GM12878 (cell line): ENCODE results near the gene WTAP.

Experiments used
- CBX5 ChIP-seq: sonication (generic); IDR thresholded peaks from 2 replicates; pipeline ENCODE4 v1.6.1; 2016; ENCODE audit warnings: low read depth, moderate library complexity, mild to moderate bottlenecking, inconsistent platforms
- CHD2 ChIP-seq: IDR thresholded peaks from 2 replicates; pipeline ENCODE4 v1.6.1; 2011; ENCODE audit warnings: low read depth, low read length, improper control_type of control experiment, borderline replicate concordance
- EZH2 ChIP-seq: IDR thresholded peaks from 2 replicates; pipeline ENCODE4 v1.6.1; 2012; ENCODE audit warnings: low read depth, mild to moderate bottlenecking, control low read depth, inconsistent platforms, low read length, borderline replicate concordance; ENCODE audit not compliant: control insufficient read depth
- HDGF ChIP-seq: fragments of 450-650 bp; IDR thresholded peaks from 2 replicates; pipeline ENCODE4 v1.6.1; 2016; ENCODE audit warnings: antibody characterized with exemption
- KDM1A ChIP-seq: fragments of 200-600 bp; sonication (generic); IDR thresholded peaks from 2 replicates; pipeline ENCODE4 v1.6.1; 2016; ENCODE audit warnings: borderline replicate concordance
- POLR2AphosphoS5 ChIP-seq: IDR thresholded peaks from 2 replicates; pipeline ENCODE4 v1.6.1; 2011; ENCODE audit warnings: mild to moderate bottlenecking, low read length, inconsistent platforms
- SIX5 ChIP-seq: IDR thresholded peaks from 2 replicates; pipeline ENCODE4 v1.6.1; 2011; ENCODE audit warnings: mild to moderate bottlenecking, low read depth, low read length, moderate library complexity; ENCODE audit not compliant: severe bottlenecking
- ZSCAN29 ChIP-seq: fragments of 450-650 bp; IDR thresholded peaks from 2 replicates; pipeline ENCODE4 v1.6.1; 2017; ENCODE audit warnings: mild to moderate bottlenecking, moderate library complexity
- TF ChIP-seq, protein P1 (sequence below): fragments of 450-650 bp; IDR thresholded peaks from 2 replicates; pipeline ENCODE4 v1.6.1; 2017; ENCODE audit warnings: antibody characterized with exemption, mild to moderate bottlenecking, moderate library complexity
- TF ChIP-seq, protein P2 (sequence below): fragments of 150-350 bp; IDR thresholded peaks from 2 replicates; pipeline ENCODE4 v1.6.1; 2014; ENCODE audit warnings: mild to moderate bottlenecking, low read depth, low read length
- TF ChIP-seq, protein P3 (sequence below), 3 experiments: IDR thresholded peaks in 2 of 3; conservative IDR thresholded peaks in 1 of 3; 2 replicates each; pipeline ENCODE4 v1.5.1; 2011; ENCODE audit warnings: low read depth in 3 of 3, low read length in 3 of 3, mild to moderate bottlenecking in 3 of 3, control low read depth in 2 of 3, moderate library complexity in 2 of 3, inconsistent platforms in 1 of 3, mixed read lengths in 1 of 3; ENCODE audit not compliant: control insufficient read depth in 2 of 3, insufficient read depth in 1 of 3; ENCODE audit errors: extremely low read depth in 1 of 3
- TF ChIP-seq, protein P4 (sequence below): fragments of 450-650 bp; IDR thresholded peaks from 2 replicates; pipeline ENCODE4 v1.6.1; 2018; ENCODE audit warnings: mild to moderate bottlenecking, low read depth, moderate library complexity; ENCODE audit not compliant: partially characterized antibody

DNA sequence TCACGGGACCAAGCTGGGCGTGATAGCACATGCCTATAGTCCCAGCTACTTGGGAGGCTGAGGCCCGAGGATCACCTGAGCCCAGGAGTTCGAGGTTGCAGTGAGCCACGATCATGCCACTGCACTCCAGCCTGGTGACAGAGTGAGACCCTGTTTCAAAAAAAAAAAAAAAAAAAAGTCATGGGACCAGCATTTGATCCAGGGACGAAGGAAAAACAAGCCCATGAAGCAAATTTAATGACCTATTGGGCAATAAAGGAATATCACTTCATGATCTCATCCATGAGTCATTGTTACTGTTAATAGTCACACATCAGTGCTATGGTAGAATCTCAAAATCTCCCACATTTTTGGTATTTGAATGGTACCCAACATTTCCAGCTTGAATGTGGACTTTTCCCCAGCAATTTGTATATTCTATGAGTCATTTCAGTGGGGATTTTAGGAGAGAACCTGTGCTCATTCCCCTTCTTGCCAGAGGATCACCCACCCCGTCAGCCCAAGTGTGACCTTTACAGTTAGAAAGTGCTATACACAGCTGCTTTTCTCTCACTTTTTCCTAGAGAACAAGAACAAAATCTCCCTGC is 25.8 kb upstream of the WTAP start:
- TF ChIP-seq CBX5 = no peak
- TF ChIP-seq, protein P1, sequence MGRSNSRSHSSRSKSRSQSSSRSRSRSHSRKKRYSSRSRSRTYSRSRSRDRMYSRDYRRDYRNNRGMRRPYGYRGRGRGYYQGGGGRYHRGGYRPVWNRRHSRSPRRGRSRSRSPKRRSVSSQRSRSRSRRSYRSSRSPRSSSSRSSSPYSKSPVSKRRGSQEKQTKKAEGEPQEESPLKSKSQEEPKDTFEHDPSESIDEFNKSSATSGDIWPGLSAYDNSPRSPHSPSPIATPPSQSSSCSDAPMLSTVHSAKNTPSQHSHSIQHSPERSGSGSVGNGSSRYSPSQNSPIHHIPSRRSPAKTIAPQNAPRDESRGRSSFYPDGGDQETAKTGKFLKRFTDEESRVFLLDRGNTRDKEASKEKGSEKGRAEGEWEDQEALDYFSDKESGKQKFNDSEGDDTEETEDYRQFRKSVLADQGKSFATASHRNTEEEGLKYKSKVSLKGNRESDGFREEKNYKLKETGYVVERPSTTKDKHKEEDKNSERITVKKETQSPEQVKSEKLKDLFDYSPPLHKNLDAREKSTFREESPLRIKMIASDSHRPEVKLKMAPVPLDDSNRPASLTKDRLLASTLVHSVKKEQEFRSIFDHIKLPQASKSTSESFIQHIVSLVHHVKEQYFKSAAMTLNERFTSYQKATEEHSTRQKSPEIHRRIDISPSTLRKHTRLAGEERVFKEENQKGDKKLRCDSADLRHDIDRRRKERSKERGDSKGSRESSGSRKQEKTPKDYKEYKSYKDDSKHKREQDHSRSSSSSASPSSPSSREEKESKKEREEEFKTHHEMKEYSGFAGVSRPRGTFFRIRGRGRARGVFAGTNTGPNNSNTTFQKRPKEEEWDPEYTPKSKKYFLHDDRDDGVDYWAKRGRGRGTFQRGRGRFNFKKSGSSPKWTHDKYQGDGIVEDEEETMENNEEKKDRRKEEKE = no peak
- no peak for TF ChIP-seq POLR2AphosphoS5
- TF ChIP-seq SIX5 = no peak
- TF ChIP-seq HDGF = no peak
- no peak for TF ChIP-seq KDM1A
- TF ChIP-seq, protein P2, sequence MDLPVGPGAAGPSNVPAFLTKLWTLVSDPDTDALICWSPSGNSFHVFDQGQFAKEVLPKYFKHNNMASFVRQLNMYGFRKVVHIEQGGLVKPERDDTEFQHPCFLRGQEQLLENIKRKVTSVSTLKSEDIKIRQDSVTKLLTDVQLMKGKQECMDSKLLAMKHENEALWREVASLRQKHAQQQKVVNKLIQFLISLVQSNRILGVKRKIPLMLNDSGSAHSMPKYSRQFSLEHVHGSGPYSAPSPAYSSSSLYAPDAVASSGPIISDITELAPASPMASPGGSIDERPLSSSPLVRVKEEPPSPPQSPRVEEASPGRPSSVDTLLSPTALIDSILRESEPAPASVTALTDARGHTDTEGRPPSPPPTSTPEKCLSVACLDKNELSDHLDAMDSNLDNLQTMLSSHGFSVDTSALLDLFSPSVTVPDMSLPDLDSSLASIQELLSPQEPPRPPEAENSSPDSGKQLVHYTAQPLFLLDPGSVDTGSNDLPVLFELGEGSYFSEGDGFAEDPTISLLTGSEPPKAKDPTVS = no peak
- TF ChIP-seq EZH2 = no peak
- TF ChIP-seq ZSCAN29 = no peak
- TF ChIP-seq, protein P3, sequence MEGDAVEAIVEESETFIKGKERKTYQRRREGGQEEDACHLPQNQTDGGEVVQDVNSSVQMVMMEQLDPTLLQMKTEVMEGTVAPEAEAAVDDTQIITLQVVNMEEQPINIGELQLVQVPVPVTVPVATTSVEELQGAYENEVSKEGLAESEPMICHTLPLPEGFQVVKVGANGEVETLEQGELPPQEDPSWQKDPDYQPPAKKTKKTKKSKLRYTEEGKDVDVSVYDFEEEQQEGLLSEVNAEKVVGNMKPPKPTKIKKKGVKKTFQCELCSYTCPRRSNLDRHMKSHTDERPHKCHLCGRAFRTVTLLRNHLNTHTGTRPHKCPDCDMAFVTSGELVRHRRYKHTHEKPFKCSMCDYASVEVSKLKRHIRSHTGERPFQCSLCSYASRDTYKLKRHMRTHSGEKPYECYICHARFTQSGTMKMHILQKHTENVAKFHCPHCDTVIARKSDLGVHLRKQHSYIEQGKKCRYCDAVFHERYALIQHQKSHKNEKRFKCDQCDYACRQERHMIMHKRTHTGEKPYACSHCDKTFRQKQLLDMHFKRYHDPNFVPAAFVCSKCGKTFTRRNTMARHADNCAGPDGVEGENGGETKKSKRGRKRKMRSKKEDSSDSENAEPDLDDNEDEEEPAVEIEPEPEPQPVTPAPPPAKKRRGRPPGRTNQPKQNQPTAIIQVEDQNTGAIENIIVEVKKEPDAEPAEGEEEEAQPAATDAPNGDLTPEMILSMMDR (IDR thresholded peaks at IDR 0.05 in 2 of 3, conservative IDR thresholded peaks at IDR 0.05 in 1 of 3; ENCODE audit: control insufficient read depth in 2 of 3, extremely low read depth in 1 of 3, insufficient read depth in 1 of 3, low read depth in 3 of 3, low read length in 3 of 3) = no peak
- TF ChIP-seq, protein P4, sequence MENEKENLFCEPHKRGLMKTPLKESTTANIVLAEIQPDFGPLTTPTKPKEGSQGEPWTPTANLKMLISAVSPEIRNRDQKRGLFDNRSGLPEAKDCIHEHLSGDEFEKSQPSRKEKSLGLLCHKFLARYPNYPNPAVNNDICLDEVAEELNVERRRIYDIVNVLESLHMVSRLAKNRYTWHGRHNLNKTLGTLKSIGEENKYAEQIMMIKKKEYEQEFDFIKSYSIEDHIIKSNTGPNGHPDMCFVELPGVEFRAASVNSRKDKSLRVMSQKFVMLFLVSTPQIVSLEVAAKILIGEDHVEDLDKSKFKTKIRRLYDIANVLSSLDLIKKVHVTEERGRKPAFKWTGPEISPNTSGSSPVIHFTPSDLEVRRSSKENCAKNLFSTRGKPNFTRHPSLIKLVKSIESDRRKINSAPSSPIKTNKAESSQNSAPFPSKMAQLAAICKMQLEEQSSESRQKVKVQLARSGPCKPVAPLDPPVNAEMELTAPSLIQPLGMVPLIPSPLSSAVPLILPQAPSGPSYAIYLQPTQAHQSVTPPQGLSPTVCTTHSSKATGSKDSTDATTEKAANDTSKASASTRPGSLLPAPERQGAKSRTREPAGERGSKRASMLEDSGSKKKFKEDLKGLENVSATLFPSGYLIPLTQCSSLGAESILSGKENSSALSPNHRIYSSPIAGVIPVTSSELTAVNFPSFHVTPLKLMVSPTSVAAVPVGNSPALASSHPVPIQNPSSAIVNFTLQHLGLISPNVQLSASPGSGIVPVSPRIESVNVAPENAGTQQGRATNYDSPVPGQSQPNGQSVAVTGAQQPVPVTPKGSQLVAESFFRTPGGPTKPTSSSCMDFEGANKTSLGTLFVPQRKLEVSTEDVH = no peak
- no peak for TF ChIP-seq CHD2
